Caco-2 (cell line): ENCODE data around the gene AVPI1. TPM values are rescaled to one million over a fixed set of nuclear protein-coding genes. Genes with fewer than 3 reads are reported as not detected.
"Not testable (repeated sequence)": the region's sequence is repeated elsewhere in the genome, so short reads cannot be mapped to it uniquely, and the experiment has no call there.

Source experiments
- BruUV-seq: library from RNA; stranded (reverse); fragments of 400-500 nt; replicated peaks from 2 replicates; lab custom pipeline; 2021; lab: Mats Ljungman, UMichigan
- CTCF ChIA-PET: fragments of 300-600 bp; sonication (Branson Sonifier 250); formaldehyde crosslinking; loops from one replicate; lab custom pipeline; 2022; ENCODE audit warnings: antibody characterized with exemption; lab: Charles Lee
- POLR2A ChIA-PET: fragments of 300-600 bp; sonication (Branson Sonifier 250); formaldehyde crosslinking; loops from one replicate; lab custom pipeline; 2022; ENCODE audit warnings: antibody characterized with exemption; lab: Charles Lee
- DNase-seq, 2 experiments: peaks; one replicate each; pipeline versions ENCODE4 v3.0.0 to v3.0.0-alpha.2; 2020 to 2022
- H3K27me3 ChIP-seq: replicated peaks from 2 replicates; pipeline ENCODE4 v1.6.0; 2011; ENCODE audit warnings: low read length; ENCODE audit not compliant: control insufficient read depth, insufficient read depth
- H3K36me3 ChIP-seq: 2 replicates; pipeline ENCODE4 v1.5.1; 2011; ENCODE audit warnings: low read length; ENCODE audit not compliant: control insufficient read depth, insufficient read depth
- H3K4me1 ChIP-seq: fragments of 250-450 bp; sonication (Bioruptor Pico); 2 replicates; pipeline ENCODE4 v1.5.1; 2020; ENCODE audit warnings: mild to moderate bottlenecking
- H3K4me3 ChIP-seq: 2 replicates; pipeline ENCODE4 v1.5.1; 2011; ENCODE audit warnings: low read depth, mild to moderate bottlenecking, control low read depth, low read length
- H3K9me3 ChIP-seq: fragments of 250-450 bp; sonication (Bioruptor Pico); 2 replicates; pipeline ENCODE4 v1.5.1; 2020; ENCODE audit warnings: mild to moderate bottlenecking, moderate library complexity
- H3K27ac Mint-ChIP-seq: one replicate; pipeline ENCODE4 v1.8.0; 2022; ENCODE audit warnings: mixed read lengths; ENCODE audit not compliant: unreplicated experiment
- H3K27me3 Mint-ChIP-seq: one replicate; pipeline ENCODE4 v1.8.0; 2022; ENCODE audit warnings: mixed read lengths; ENCODE audit not compliant: insufficient read depth, unreplicated experiment
- H3K36me3 Mint-ChIP-seq: one replicate; pipeline ENCODE4 v1.8.0; 2022; ENCODE audit warnings: mild to moderate bottlenecking, mixed read lengths; ENCODE audit not compliant: insufficient read depth, unreplicated experiment
- H3K4me1 Mint-ChIP-seq: one replicate; pipeline ENCODE4 v1.8.0; 2022; ENCODE audit warnings: low read depth, mixed read lengths; ENCODE audit not compliant: unreplicated experiment
- H3K4me3 Mint-ChIP-seq: one replicate; pipeline ENCODE4 v1.8.0; 2022; ENCODE audit warnings: mild to moderate bottlenecking, moderate library complexity, mixed read lengths; ENCODE audit not compliant: unreplicated experiment
- H3K9me3 Mint-ChIP-seq: one replicate; pipeline ENCODE4 v1.8.0; 2022; ENCODE audit warnings: mixed read lengths; ENCODE audit not compliant: unreplicated experiment
- intact Hi-C: fragments of 100-400 bp; cut with micrococcal nuclease; formaldehyde crosslinking; loops from one replicate; pipeline ENCODE4 v1.10.0; 2022; ENCODE audit not compliant: unreplicated experiment
- total RNA-seq: library from RNA; stranded (reverse); gene quantifications from 2 replicates; pipeline ENCODE4 v1.2.3, GENCODE V29; 2022
- TF ChIP-seq, protein P1 (sequence below), 2 experiments: fragments of 200-600 bp in 1 of 2; IDR thresholded peaks; 1 replicate in 1 of 2; 2 replicates in 1 of 2; pipeline versions ENCODE4 v1.5.1 to v1.8.0; 2011 to 2022; ENCODE audit warnings: antibody characterized with exemption in 1 of 2, control low read depth in 1 of 2, inconsistent platforms in 1 of 2, low read depth in 1 of 2, low read length in 1 of 2, mild to moderate bottlenecking in 1 of 2, moderate library complexity in 1 of 2; ENCODE audit not compliant: insufficient read depth in 1 of 2, severe bottlenecking in 1 of 2, unreplicated experiment in 1 of 2

AVPI1 gene
- total RNA-seq, 1 experiment from 2014 or later: 17.1 TPM

- Mint-ChIP-seq H3K4me3 (no peak overlapping the region), H3K4me1 (peaks cover 18% of the 10 kb centered on the region), H3K9me3 (no peaks in the 10 kb centered on the region), H3K27me3 (no peaks in the 10 kb centered on the region), H3K27ac (no peak overlapping the region), H3K36me3 (peaks cover 25% of the 10 kb centered on the region)
- H3K36me3 ChIP-seq: no peaks in the 10 kb centered on the region
- intact Hi-C loops: no loop called here
- ChIA-PET POLR2A (no interaction called here), CTCF (no interaction called here)
- TF ChIP-seq, protein P1, sequence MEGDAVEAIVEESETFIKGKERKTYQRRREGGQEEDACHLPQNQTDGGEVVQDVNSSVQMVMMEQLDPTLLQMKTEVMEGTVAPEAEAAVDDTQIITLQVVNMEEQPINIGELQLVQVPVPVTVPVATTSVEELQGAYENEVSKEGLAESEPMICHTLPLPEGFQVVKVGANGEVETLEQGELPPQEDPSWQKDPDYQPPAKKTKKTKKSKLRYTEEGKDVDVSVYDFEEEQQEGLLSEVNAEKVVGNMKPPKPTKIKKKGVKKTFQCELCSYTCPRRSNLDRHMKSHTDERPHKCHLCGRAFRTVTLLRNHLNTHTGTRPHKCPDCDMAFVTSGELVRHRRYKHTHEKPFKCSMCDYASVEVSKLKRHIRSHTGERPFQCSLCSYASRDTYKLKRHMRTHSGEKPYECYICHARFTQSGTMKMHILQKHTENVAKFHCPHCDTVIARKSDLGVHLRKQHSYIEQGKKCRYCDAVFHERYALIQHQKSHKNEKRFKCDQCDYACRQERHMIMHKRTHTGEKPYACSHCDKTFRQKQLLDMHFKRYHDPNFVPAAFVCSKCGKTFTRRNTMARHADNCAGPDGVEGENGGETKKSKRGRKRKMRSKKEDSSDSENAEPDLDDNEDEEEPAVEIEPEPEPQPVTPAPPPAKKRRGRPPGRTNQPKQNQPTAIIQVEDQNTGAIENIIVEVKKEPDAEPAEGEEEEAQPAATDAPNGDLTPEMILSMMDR (IDR thresholded peaks at IDR 0.05; ENCODE audit: insufficient read depth in 1 of 2, low read depth in 1 of 2, low read length in 1 of 2, severe bottlenecking in 1 of 2, unreplicated experiment in 1 of 2): no peak
- H3K4me1 ChIP-seq: peaks cover 10% of the 10 kb centered on the region
- no peak overlapping the region for H3K4me3 ChIP-seq
- H3K27me3 ChIP-seq: no peaks in the 10 kb centered on the region
- H3K9me3 ChIP-seq: no peaks in the 10 kb centered on the region
- TSS peak; percentile 11 for BruUV-seq
- no peak for DNase-seq
Measured at GRCh38 chr10:97643441-97643985, 43.5 kb downstream of the AVPI1 start.

DNA sequence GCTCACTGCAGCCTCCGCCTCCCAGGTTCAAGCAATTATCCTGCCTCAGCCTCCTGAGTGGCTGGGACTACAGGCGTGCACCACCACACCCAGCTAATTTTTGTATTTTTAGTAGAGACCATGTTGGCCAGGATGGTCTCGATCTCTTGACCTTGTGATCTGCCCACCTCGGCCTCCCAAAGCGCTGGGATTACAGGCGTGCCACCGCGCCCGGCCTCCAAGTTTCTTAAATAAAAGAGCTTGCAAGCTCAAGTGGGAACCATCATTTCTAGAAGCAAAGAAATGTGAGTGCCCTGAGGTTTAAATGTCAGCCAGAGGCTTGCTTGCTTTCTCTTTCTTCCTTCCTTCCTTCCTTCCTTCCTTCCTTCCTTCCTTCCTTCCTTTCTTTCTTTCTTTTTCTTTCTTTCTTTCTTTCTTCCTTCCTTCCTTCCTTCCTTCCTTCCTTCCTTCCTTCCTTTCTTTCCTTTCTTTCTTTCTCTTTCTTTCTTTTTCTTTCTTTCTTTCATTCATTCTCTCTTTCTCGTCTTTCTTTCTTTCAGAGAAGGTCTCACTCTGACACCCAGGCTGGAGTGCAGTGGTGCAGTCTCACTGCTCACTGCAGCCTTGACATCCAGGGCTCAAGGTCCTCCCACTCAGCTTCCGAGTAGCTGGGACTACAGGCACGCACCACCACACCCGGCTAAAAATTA is 44.4 kb downstream of the AVPI1 start:
- POLR2A ChIA-PET, H3K9me3 Mint-ChIP-seq, BruUV-seq, H3K36me3 ChIP-seq, H3K27me3 ChIP-seq, H3K4me1 ChIP-seq, DNase-seq, H3K9me3 ChIP-seq, H3K27ac Mint-ChIP-seq, H3K27me3 Mint-ChIP-seq, intact Hi-C loops, H3K4me3 ChIP-seq, CTCF ChIA-PET: not testable (repeated sequence)
- Mint-ChIP-seq H3K4me3 (peak overlapping the region; percentile 59), H3K36me3 (peaks cover 25% of the 10 kb centered on the region), H3K4me1 (peaks cover 16% of the 10 kb centered on the region)

- H3K4me3 Mint-ChIP-seq: peak overlapping the region; percentile 99
- peak in 1 of 2 experiments; percentile 26 for DNase-seq
- no peaks in the 10 kb centered on the region for H3K36me3 ChIP-seq
- CTCF ChIA-PET: interaction anchor here (0.6 to 1.5 kb wide), 4 partner anchors 28 to 69 kb away, joined by 3 to 5 read pairs (median 4); partner anchors contain the start of gene ANKRD2
- H3K4me1 Mint-ChIP-seq: peaks cover 12% of the 10 kb centered on the region
- BruUV-seq: TSS peak; percentile 59
- no peaks in the 10 kb centered on the region for H3K27me3 ChIP-seq
- intact Hi-C loops: loop anchor here (1.0 kb wide), 2 partner anchors 23 to 46 kb away; partner anchors contain the start of gene AVPI1
- TF ChIP-seq, protein P1 (IDR thresholded peaks at IDR 0.05; ENCODE audit: insufficient read depth in 1 of 2, low read depth in 1 of 2, low read length in 1 of 2, severe bottlenecking in 1 of 2, unreplicated experiment in 1 of 2): no peak
- H3K9me3 Mint-ChIP-seq: no peaks in the 10 kb centered on the region
- H3K27ac Mint-ChIP-seq: peak overlapping the region; percentile 94
- H3K27me3 Mint-ChIP-seq: no peaks in the 10 kb centered on the region
- peak overlapping the region; percentile 82 for H3K4me3 ChIP-seq
- H3K36me3 Mint-ChIP-seq: peaks cover 25% of the 10 kb centered on the region
- POLR2A ChIA-PET: interaction anchor here (1.2 to 2.1 kb wide), 2 partner anchors 23 to 46 kb away, joined by 5 to 29 read pairs; partner anchors contain the start of gene AVPI1
- H3K9me3 ChIP-seq: no peaks in the 10 kb centered on the region
- peaks cover 6% of the 10 kb centered on the region; the same call in 1 of the 2 replicates for H3K4me1 ChIP-seq
Measured at GRCh38 chr10:97640868-97641811, 45.9 kb downstream of the AVPI1 start.
